HepG2 (cell line): Measurements from ENCODE around the gene TP53BP2. TPM values are rescaled to one million over a fixed set of nuclear protein-coding genes. Genes with fewer than 3 reads are reported as not detected.

ENCODE experiments used
- BRD4 ChIP-seq: sonication (generic); formaldehyde crosslinking; IDR thresholded peaks from 2 replicates; pipeline ENCODE4 v1.4.0; 2020; ENCODE audit warnings: missing genetic modification reagents
- HOXA5 ChIP-seq: sonication (generic); formaldehyde crosslinking; IDR thresholded peaks from 2 replicates; pipeline ENCODE4 v1.4.0; 2020; ENCODE audit warnings: missing genetic modification reagents
- HOXA7 ChIP-seq: sonication (generic); formaldehyde crosslinking; IDR thresholded peaks from 2 replicates; pipeline ENCODE4 v1.8.1; 2022; ENCODE audit warnings: mild to moderate bottlenecking, missing genetic modification reagents, moderate library complexity
- IRF2 ChIP-seq: IDR thresholded peaks from 2 replicates; pipeline ENCODE4 v1.6.1; 2018; ENCODE audit warnings: missing genetic modification reagents, missing compliant biosample characterization
- MLXIP ChIP-seq: sonication (generic); formaldehyde crosslinking; IDR thresholded peaks from 2 replicates; pipeline ENCODE4 v1.9.0; 2021; ENCODE audit warnings: missing genetic modification reagents, borderline replicate concordance
- MYNN ChIP-seq: sonication (generic); formaldehyde crosslinking; IDR thresholded peaks from 2 replicates; pipeline ENCODE4 v1.4.0; 2020; ENCODE audit warnings: mild to moderate bottlenecking, low read depth, missing genetic modification reagents
- NAIF1 ChIP-seq: sonication (generic); formaldehyde crosslinking; IDR thresholded peaks from 2 replicates; pipeline ENCODE4 v1.5.0; 2020; ENCODE audit warnings: mild to moderate bottlenecking, missing genetic modification reagents, borderline replicate concordance
- PAXIP1 ChIP-seq: sonication (generic); formaldehyde crosslinking; conservative IDR thresholded peaks from 2 replicates; pipeline ENCODE4 v1.4.0; 2020; ENCODE audit warnings: mild to moderate bottlenecking, missing genetic modification reagents, moderate library complexity
- SMAD1 ChIP-seq: sonication (generic); formaldehyde crosslinking; IDR thresholded peaks from 2 replicates; pipeline ENCODE4 v1.4.0; 2020; ENCODE audit warnings: missing genetic modification reagents, low read depth, mild to moderate bottlenecking, borderline replicate concordance
- SRF ChIP-seq: IDR thresholded peaks from 2 replicates; pipeline ENCODE4 v1.6.1; 2011; ENCODE audit warnings: mild to moderate bottlenecking, low read depth, low read length, moderate library complexity
- TMF1 ChIP-seq: sonication (generic); formaldehyde crosslinking; IDR thresholded peaks from 2 replicates; pipeline ENCODE4 v1.8.1; 2022; ENCODE audit warnings: low read depth, missing genetic modification reagents
- TOE1 ChIP-seq: sonication (generic); formaldehyde crosslinking; IDR thresholded peaks from 2 replicates; pipeline ENCODE4 v1.4.0; 2020; ENCODE audit warnings: mild to moderate bottlenecking, missing genetic modification reagents
- ZNF10 ChIP-seq: sonication (generic); formaldehyde crosslinking; IDR thresholded peaks from 2 replicates; pipeline ENCODE4 v1.4.0; 2020; ENCODE audit warnings: mild to moderate bottlenecking, low read depth, missing genetic modification reagents, borderline replicate concordance
- ZNF383 ChIP-seq: sonication (generic); formaldehyde crosslinking; IDR thresholded peaks from 2 replicates; pipeline ENCODE4 v1.4.0; 2020; ENCODE audit warnings: missing genetic modification reagents, mild to moderate bottlenecking, borderline replicate concordance
- ZNF530 ChIP-seq: sonication (generic); formaldehyde crosslinking; IDR thresholded peaks from 2 replicates; pipeline ENCODE4 v1.5.0; 2020; ENCODE audit warnings: low read depth, mild to moderate bottlenecking, missing genetic modification reagents
- ZNF558 ChIP-seq: sonication (generic); formaldehyde crosslinking; IDR thresholded peaks from 2 replicates; pipeline ENCODE4 v1.9.0; 2022; ENCODE audit warnings: mild to moderate bottlenecking, missing genetic modification reagents, borderline replicate concordance
- ZNF710 ChIP-seq: sonication (generic); formaldehyde crosslinking; IDR thresholded peaks from 2 replicates; pipeline ENCODE4 v1.5.0; 2020; ENCODE audit warnings: mild to moderate bottlenecking, missing genetic modification reagents, borderline replicate concordance
- polyA plus RNA-seq, 8 experiments: library from polyadenylated mRNA; depleted of rRNA in 3 of 8; stranded (reverse) in 7 of 8; unstranded in 1 of 8; fragments of >200 nt; fragmentation: Illumina TruSeq in 4 of 8; extraction: Trizol in 4 of 8; gene quantifications; 2 replicates each; pipeline versions ENCODE4 v1.2.1 to v1.2.3, GENCODE V29; 2011 to 2016; ENCODE audit warnings: low read depth in 4 of 8, missing spikeins in 1 of 8, mixed read lengths in 1 of 8; ENCODE audit not compliant: insufficient read depth in 1 of 8
- total RNA-seq, 5 experiments: library from RNA; depleted of rRNA; stranded (reverse); fragments of >200 nt; fragmentation: Illumina TruSeq; extraction: Trizol; gene quantifications; 2 replicates each; pipeline ENCODE4 v1.2.3, GENCODE V29; 2016; ENCODE audit warnings: low read depth in 1 of 5
- TF ChIP-seq, protein P1 (sequence below): sonication (generic); formaldehyde crosslinking; IDR thresholded peaks from 2 replicates; pipeline ENCODE4 v1.4.0; 2020; ENCODE audit warnings: mild to moderate bottlenecking, missing genetic modification reagents
- TF ChIP-seq, protein P2 (sequence below): sonication (generic); formaldehyde crosslinking; IDR thresholded peaks from 2 replicates; pipeline ENCODE4 v1.5.0; 2020; ENCODE audit warnings: missing genetic modification reagents

Gene TP53BP2
- total and polyA plus RNA-seq, 2 of the 13 experiments (the other 11 are each of a cell fraction or from before 2014, with no cell fraction given), result 10.0 to 14.0 TPM

DNA sequence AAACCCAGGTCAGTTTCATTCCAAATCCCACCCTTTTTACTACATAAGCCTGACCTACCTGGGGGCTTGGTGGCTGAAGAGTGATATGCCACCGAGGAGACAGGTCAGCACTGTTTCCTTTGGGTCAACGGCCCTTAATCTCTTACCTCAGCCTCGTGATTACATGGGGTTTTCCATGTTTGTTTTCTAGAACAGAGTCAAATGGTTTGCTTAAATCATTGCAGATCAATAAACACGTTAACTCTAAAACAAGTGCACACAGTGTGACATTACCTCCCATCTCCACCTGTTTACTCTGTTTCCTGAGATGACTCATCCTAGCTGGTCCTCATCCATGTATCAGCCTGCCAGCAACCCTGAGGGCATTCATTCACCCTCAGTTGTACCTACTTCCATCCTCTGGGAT, 40.8 kb upstream of the TP53BP2 start (continued):
- no peak for TF ChIP-seq MLXIP (CRISPR knock-in tag)
- TF ChIP-seq TOE1 (CRISPR knock-in tag), result no peak
- TF ChIP-seq ZNF710 (CRISPR knock-in tag), result 0 out of 2 replicates have a peak, but pooled peaks have one; percentile 31
- no peak for TF ChIP-seq ZNF10
- peak; percentile 82 for TF ChIP-seq PAXIP1
- TF ChIP-seq ZNF558, result no peak
- TF ChIP-seq, protein P1, sequence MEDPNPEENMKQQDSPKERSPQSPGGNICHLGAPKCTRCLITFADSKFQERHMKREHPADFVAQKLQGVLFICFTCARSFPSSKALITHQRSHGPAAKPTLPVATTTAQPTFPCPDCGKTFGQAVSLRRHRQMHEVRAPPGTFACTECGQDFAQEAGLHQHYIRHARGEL (CRISPR knock-in tag), result no peak
- TF ChIP-seq TMF1 (CRISPR knock-in tag), result no peak
- no peak for TF ChIP-seq HOXA5 (CRISPR knock-in tag)
- no peak for TF ChIP-seq BRD4
- TF ChIP-seq MYNN (CRISPR knock-in tag), result no peak
- TF ChIP-seq SMAD1 (CRISPR knock-in tag), result no peak
- TF ChIP-seq NAIF1 (CRISPR knock-in tag), result no peak
- no peak for TF ChIP-seq HOXA7 (CRISPR knock-in tag)
- TF ChIP-seq ZNF383 (CRISPR knock-in tag), result no peak
- TF ChIP-seq ZNF530 (CRISPR knock-in tag), result no peak
- TF ChIP-seq SRF, result no peak
- TF ChIP-seq, protein P2, sequence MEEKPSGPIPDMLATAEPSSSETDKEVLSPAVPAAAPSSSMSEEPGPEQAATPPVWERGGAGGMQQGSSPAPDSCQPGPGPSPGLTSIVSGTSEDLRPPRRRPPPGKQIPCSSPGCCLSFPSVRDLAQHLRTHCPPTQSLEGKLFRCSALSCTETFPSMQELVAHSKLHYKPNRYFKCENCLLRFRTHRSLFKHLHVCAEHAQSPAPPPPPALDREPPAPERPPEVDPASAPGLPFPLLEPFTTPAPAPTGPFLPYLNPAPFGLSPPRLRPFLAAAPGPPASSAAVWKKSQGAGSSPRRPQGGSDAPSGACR (CRISPR knock-in tag), result peak; percentile 51; the same call in 1 of the 2 replicates
- peak; percentile 60; the same call in 1 of the 2 replicates for TF ChIP-seq IRF2 (CRISPR knock-in tag)
